ENCODE data around the gene STAT4. TPM values are rescaled to one million over a fixed set of nuclear protein-coding genes. Genes with fewer than 3 reads are reported as not detected.

Gene STAT4
- total RNA-seq, 1 experiment from 2014 or later, result 0.33 TPM

DNA sequence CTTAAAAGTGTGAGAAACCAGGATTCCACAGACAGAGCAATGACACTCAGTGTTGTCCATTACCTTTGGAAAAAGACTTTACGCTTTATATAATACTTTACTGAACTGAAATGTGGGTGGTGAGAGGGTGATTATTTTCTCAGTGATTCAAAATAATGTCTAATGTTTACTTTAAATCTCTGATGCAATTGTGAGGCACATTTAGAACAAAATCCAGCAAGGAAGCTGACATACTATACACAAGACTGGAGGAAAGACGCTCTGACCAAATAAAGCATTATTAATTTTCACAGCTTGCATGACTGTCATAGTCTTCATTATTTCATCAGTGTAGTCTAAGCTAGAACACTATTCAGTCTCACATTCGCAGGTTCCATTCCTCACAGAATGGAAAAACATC lies 102.7 kb downstream of the STAT4 start:
- no peak overlapping the region for H3K27ac ChIP-seq (ENCODE audit: insufficient read length, low read depth, low read length)
- Mint-ChIP-seq H3K27ac (no peak overlapping the region), H3K9me3 (peaks cover 0 to 3% of the 10 kb centered on the region in 2 experiments; a peak in 1 of 5 replicates), H3K27me3 (ENCODE audit: low read depth) (peaks cover 2% of the 10 kb centered on the region; the same call in 1 of the 2 replicates), H3K4me1 (peaks cover 5 to 17% of the 10 kb centered on the region in 2 experiments), H3K4me3 (no peak overlapping the region), H3K36me3 (ENCODE audit: insufficient read depth in 1 of 3, low read depth in 3 of 3) (no peaks in the 10 kb centered on the region)
- H3K4me2 ChIP-seq (ENCODE audit: insufficient read depth, insufficient read length, low read length), result no peak overlapping the region
- no peaks in the 10 kb centered on the region for H3K9me3 ChIP-seq (ENCODE audit: control insufficient read depth, low read depth, low read length)
- no peak overlapping the region for H4K5ac ChIP-seq (ENCODE audit: insufficient read length, low read depth, low read length)
- H3K56ac ChIP-seq (ENCODE audit: insufficient read length, low read depth, low read length), result no peak overlapping the region
- no peak overlapping the region for H2BK20ac ChIP-seq (ENCODE audit: low read depth, low read length, poor library complexity, severe bottlenecking)
- H2BK15ac ChIP-seq (ENCODE audit: low read depth, low read length), result no peak overlapping the region
- H3K9ac ChIP-seq (ENCODE audit: extremely low read depth, insufficient read length, low read length), result no peak overlapping the region
- H3K23ac ChIP-seq (ENCODE audit: insufficient read length, low read depth, low read length), result no peak overlapping the region
- H3K18ac ChIP-seq (ENCODE audit: insufficient read length, low read depth, low read length), result no peak overlapping the region
- H2AFZ ChIP-seq (ENCODE audit: low read length), result no peak overlapping the region
- no peak overlapping the region for H2BK12ac ChIP-seq (ENCODE audit: insufficient read length, low read depth, low read length)
- no peak for DNase-seq
- no peaks in the 10 kb centered on the region for H3K79me1 ChIP-seq (ENCODE audit: insufficient read depth, low read depth, low read length, poor library complexity, severe bottlenecking)
- no peak overlapping the region for H3K4ac ChIP-seq (ENCODE audit: low read depth, low read length)
- H4K8ac ChIP-seq (replicated peaks; ENCODE audit: insufficient read length, low read depth, low read length), result no peak overlapping the region
- no peak overlapping the region for H2BK120ac ChIP-seq (ENCODE audit: low read depth, low read length, poor library complexity, severe bottlenecking)
- H2BK5ac ChIP-seq (ENCODE audit: insufficient read length, low read length), result no peak overlapping the region
- TF ChIP-seq, protein P1, sequence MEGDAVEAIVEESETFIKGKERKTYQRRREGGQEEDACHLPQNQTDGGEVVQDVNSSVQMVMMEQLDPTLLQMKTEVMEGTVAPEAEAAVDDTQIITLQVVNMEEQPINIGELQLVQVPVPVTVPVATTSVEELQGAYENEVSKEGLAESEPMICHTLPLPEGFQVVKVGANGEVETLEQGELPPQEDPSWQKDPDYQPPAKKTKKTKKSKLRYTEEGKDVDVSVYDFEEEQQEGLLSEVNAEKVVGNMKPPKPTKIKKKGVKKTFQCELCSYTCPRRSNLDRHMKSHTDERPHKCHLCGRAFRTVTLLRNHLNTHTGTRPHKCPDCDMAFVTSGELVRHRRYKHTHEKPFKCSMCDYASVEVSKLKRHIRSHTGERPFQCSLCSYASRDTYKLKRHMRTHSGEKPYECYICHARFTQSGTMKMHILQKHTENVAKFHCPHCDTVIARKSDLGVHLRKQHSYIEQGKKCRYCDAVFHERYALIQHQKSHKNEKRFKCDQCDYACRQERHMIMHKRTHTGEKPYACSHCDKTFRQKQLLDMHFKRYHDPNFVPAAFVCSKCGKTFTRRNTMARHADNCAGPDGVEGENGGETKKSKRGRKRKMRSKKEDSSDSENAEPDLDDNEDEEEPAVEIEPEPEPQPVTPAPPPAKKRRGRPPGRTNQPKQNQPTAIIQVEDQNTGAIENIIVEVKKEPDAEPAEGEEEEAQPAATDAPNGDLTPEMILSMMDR (conservative IDR thresholded peaks at IDR 0.05), result no peak
- H3K79me2 ChIP-seq (ENCODE audit: insufficient read depth, low read length), result no peaks in the 10 kb centered on the region
- H3T11ph ChIP-seq (ENCODE audit: low read length), result no peak overlapping the region
- no peaks in the 10 kb centered on the region for H3K4me1 ChIP-seq (ENCODE audit: insufficient read depth, low read length)
- H3K23me2 ChIP-seq (ENCODE audit: insufficient read length, low read depth, low read length, poor library complexity, severe bottlenecking), result no peaks in the 10 kb centered on the region
- no peaks in the 10 kb centered on the region for H3K27me3 ChIP-seq (ENCODE audit: insufficient read depth, low read length)
- no peak overlapping the region for H2AK5ac ChIP-seq (ENCODE audit: insufficient read length, low read length)
- H3K14ac ChIP-seq (ENCODE audit: insufficient read depth, low read length), result no peak overlapping the region
- H4K91ac ChIP-seq (ENCODE audit: insufficient read length, low read depth, low read length), result no peak overlapping the region
- no CpG with 5 or more reads among the region's 3 CpGs for WGBS (ENCODE audit: extremely low coverage, insufficient read length, low lambda C conversion rate)
- no peaks in the 10 kb centered on the region for H4K20me1 ChIP-seq (ENCODE audit: control insufficient read depth, insufficient read depth, insufficient read length)
